ENCODE data around the gene TXNL1.

- TF ChIP-seq CTCF (conservative IDR thresholded peaks at IDR 0.05 in 1 of 2, IDR thresholded peaks at IDR 0.05 in 1 of 2; ENCODE audit: extremely low read depth in 1 of 2, insufficient read depth in 1 of 2, low read depth in 1 of 2, low read length in 2 of 2): no peak
- no peak for TF ChIP-seq EZH2 (IDR thresholded peaks at IDR 0.05; ENCODE audit: borderline replicate concordance, low read length)
These were observed 24.1 kb upstream of the TXNL1 start for GRCh38 chr18:56662502-56662901.
